ENCODE data around the gene DUSP8. TPM values are rescaled to one million over a fixed set of nuclear protein-coding genes. Genes with fewer than 3 reads are reported as not detected.

Gene DUSP8
- total RNA-seq, 1 donor from 2014 or later: 9.0 TPM

- peak; percentile 81 for DNase-seq (ENCODE audit: low read depth)
Observed at GRCh38 chr11:1532606-1533341, 39.3 kb downstream of the DUSP8 start.

DNA sequence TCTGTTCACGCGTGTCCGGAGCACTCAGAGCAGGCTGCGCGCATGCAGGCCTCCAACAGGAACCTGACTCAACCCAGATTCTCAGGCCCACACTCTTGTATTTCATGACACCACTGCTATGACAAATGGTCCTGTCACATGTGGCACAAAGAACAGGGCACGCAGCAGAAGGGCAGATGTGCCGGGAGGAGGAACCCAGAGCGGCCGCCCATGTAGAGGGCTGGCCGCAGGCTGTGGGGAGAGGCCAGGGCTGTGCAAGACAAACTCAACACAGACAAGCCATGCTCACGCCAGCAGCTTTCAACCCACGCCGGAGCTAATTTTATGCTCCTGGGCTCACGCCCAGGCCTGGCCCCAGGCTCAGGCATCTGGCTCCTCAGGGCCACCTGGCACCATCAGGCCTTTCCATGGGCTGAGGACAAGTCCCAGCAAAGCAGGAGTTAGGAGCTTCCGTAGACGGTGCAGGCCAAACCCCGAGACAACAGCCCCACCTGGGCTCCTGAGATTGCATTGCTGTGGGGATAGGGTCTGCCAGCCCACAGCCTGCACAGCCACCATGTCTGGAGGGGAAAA, 40.0 kb downstream of the DUSP8 start:
- no peak for DNase-seq (ENCODE audit: low read depth)

DNA sequence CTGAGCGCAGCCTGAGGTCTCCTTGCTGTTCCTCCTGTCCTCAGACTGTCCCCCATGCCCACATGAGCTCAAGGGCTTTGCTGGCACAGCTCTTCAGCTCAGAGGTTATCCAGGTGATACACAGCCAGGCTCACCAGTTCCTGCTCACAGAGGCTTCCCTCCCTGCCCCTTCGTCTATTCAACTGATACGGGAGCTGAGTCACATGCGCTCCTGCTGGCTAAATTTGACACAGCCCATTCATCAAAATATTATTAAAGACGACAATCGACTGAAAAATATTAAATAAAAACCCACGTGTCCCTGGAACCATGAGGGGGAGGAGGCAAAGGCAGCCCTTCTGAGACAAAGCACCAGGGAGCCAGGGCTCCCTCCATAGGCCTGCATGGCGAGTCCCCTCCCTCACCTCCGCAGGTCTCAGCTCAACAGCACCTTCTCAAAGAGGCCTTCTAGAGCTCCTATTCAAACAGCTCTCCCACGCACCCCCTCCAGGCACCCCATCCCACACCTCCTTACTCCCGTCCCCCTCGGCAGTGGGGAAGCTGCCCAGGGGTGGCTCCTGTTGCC, 40.5 kb downstream of the DUSP8 start:
- DNase-seq (ENCODE audit: low read depth): no peak

DNA sequence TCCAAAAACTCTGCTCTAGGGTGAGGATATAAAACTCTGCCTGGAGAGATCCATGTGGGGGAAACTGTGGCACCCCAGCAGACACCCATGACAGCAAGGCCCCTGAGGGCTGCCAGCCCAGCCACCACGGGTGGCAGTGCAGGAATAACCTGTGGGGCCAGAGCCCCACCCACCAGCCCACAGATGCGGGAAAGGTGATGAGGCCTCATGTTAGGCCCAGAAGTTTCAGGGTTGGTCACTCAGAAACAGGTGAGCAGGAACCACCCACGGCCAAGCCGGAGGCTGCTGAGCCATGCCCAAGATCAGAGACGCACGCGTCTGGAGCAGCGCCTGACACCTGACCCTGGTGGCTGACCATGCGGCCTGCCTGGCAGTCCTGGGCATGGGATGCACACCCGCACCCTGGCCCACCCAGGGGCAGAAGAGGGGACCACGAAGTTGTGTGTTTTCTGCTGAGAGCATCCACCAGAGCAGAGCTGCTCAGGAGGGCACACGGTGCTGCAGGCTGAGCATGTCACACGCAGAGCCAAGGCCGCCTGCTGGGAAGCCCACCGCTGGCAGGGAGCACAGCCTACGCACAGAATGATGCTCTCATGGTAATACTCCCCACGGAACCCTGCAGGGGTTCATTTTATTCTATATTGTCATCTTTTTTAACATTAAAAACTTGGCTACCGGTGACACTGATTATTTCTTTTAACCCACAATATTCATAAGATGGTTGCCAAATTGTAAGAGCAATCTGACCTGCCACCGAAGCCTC, 41.2 kb downstream of the DUSP8 start:
- no peak for DNase-seq (ENCODE audit: low read depth)

DNA sequence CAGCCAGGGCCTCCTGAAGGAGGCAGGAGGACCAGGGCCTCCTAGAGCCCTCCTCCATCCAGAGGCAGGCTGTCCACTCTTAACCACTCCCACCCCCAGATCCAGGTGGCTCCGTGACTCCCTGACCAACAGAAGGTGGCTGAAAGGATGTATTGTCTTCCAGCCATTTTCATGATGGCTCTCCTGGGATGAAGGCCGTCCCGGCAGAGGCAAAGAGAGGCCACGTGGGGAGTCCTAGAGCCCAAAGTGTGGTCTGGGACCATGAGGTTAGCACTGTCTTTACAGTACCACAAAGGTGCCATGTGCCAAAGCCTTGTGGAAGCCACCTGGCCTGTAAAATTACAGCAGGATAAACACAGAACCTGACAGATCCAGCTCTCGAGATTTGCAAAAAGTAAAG, 42.3 kb downstream of the DUSP8 start:
- no peak for DNase-seq (ENCODE audit: low read depth)

DNA sequence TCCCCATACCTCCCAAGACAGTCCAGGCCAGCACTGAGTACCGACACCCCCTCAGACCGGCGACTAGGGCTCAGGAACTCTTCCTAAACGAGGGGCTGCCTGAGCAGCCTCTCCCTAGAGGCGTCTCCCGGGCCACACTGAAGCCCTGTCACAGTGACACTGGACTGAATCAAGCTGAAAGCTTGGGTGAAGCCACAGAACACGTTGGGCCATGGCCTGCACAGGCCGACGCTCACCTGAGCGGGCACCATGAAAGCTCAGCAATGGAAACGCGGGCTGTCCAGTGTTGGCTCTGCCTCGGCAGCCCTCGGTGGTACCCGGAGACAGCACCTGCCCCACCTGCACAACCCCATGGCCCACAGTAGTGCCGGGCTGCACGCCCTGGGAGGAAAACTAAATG, 42.8 kb downstream of the DUSP8 start:
- no peak for DNase-seq (ENCODE audit: low read depth)

DNA sequence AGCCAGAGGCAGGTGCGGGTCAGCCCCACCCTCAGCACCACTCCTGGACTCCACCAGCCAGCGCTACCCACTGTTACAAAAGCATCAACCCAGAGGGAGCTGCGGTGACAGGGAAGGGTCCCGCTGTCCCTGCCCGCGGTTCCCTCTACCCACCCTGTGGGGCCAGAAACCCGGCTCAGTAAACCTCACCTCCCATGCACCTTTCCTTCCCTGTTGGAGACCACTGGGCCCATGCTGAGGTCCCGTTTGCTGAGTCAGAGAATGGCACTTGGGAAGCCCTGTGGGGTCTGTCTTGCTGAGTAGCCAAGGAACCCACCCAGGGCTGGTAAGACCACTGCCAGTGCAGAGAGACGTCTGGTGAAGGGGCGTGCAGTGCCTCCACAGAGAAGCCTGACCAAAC, 43.4 kb downstream of the DUSP8 start:
- no peak for DNase-seq (ENCODE audit: low read depth)

GRCh38 chr11:1526785-1527184, 45.3 kb downstream of the DUSP8 start:
- DNase-seq (ENCODE audit: low read depth): no peak

GRCh38 chr11:1523779-1524178, 48.3 kb downstream of the DUSP8 start:
- DNase-seq (ENCODE audit: low read depth): no peak

GRCh38 chr11:1523077-1523476, 49.0 kb downstream of the DUSP8 start:
- no peak for DNase-seq (ENCODE audit: low read depth)

- no peak for DNase-seq (ENCODE audit: low read depth)
Observed at GRCh38 chr11:1522081-1522424, 50.0 kb downstream of the DUSP8 start.

DNA sequence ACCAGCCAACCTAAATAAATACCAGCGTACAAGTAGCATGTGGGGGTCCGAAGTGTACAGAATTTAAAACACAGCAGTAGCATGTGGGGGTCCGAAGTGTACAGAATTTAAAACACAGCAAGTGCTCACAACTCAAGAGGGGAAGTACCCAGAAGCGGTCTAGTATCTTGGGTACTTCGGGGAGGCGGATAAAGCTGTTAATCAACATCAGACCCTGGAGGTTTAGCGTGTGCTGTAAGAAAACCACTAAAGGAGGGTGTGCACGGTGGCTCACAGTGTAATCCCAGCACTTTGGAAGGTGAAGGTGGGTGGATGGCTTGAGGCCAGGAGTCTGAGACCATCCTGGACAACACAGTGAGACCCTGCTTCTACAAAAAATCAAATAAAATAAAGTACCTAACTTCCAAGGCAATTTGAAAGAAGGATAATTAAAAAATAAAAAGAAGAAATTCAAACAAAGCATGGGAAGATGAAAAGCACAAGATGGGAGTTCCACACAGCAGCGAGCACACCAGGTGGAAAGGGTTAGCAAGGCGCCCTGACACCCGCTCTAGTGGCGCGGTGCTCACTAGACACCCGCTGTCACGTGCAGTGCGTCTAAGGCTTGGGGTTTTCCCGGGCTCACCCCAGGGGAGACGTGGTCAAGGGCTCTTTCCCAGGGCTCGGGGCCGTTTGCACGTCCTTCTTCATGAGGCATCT, 50.5 kb downstream of the DUSP8 start:
- DNase-seq (ENCODE audit: low read depth): no peak

- DNase-seq (ENCODE audit: low read depth): no peak
Observed at GRCh38 chr11:1520663-1521267, 51.3 kb downstream of the DUSP8 start.

GRCh38 chr11:1520209-1520662, 51.8 kb downstream of the DUSP8 start:
- no peak for DNase-seq (ENCODE audit: low read depth)

DNA sequence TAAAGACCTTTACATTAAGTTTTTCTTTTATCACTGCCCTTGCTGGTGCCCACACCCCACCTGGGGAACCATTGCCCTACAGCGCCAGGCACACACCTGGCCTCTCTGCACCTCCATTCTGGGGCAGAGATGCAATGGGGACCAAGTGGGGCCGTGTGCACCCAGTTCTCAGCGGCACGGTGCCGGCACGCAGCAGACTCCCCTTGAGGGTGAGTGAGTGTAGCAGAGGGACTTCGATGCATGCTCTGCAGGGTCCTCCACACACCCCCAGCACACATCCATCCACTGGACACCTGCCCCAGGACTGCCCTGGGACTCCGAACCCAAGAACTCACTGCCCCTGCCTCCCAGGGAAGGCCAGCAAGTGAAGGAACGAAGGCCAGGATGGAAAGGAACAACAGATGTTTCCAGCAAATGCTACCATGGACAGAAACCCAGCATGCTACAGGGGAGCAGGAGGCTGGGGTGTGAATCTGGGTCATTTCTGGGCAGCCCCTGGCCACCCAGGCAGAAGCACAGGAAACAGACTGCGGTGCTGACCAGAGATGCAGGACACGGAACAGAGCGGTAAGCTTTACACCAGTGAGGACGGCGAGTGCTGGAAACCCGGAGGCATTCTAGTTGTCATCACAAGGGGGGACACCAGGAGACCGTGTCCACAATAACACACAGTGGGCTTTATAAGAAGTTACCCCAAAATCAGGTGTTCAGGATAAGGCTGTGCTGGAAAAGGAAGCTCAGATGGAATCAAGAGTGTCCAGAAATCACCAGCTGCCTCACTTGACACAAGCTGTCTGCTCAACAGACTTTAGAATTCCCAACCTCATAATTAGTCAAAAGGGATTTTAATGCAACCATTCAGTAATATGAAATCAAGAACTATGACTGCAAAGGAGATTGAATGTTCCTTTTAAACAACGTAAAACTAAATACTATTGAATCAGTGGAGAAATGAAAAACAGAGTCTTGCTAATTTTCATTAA, 52.8 kb downstream of the DUSP8 start:
- no peak for DNase-seq (ENCODE audit: low read depth)

- no peak for DNase-seq (ENCODE audit: low read depth)
Observed at GRCh38 chr11:1518301-1518700, 53.8 kb downstream of the DUSP8 start.

- no peak for DNase-seq (ENCODE audit: low read depth)
Observed at GRCh38 chr11:1517117-1518005, 54.7 kb downstream of the DUSP8 start.

DNA sequence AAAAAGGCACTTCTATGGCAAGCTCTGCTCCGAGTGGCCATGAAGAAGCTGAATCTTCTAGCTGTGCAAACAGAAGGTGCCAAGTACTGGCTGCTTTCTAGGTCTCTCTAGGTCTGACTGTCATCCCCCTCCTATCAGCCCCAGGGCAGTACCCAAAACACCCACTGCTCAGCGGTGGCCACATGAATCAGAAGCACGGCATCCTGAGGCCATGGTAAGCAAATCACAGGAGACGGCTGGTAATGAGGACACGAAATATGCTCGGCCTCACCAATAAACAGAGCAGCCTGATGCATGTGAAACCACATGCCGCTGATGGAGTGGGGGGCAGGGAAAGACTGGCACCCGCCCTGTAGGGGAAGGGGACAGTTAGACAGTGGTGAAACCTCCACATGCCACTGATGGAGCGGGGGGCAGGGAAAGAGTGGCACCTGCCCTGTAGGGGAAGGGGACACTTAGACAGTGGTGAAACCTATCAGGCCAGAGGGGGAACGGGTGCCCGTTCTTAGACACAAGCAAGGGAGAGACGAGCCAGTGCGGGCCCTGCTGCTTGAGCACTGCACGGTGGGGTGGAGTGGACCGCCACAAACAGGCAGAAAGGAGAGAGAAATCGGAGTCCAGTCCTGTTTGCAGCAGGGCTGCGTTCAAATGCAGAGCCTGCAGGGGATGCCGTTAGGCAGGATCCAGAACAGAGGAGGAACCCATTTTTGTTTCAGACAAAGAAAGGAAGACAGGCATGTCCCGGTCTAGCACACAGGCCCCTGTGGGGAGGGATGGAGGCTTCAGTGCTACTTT, 55.6 kb downstream of the DUSP8 start:
- DNase-seq (ENCODE audit: low read depth): peak; percentile 60
